GM23338 (cell line): ENCODE data around the gene ZNF438. TPM values are rescaled to one million over a fixed set of nuclear protein-coding genes. Genes with fewer than 3 reads are reported as not detected.

Experiments
- ATAC-seq: fragments of 200-7000 bp; cut with Tn5 transposase; 3 replicates; pipeline ENCODE4 v1.9.1; 2020
- DNase-seq: peaks from one replicate; pipeline ENCODE4 v3.0.0-alpha.2; 2015; ENCODE audit warnings: low spot score
- H2AFZ ChIP-seq: fragments of 200-600 bp; sonication (generic); 2 replicates; pipeline ENCODE4 v1.8.0; 2016; ENCODE audit warnings: antibody characterized with exemption, mild to moderate bottlenecking, moderate library complexity
- H3F3A ChIP-seq: fragments of 200-600 bp; sonication (generic); replicated peaks from 2 replicates; pipeline ENCODE4 v1.8.0; 2017; ENCODE audit warnings: antibody characterized with exemption, mixed run types, low read depth
- H3K27ac ChIP-seq: fragments of 200-600 bp; sonication (generic); 2 replicates; pipeline ENCODE4 v1.6.1; 2016; ENCODE audit warnings: low read depth
- H3K27me3 ChIP-seq: fragments of 200-600 bp; sonication (generic); 2 replicates; pipeline ENCODE4 v1.8.0; 2016; ENCODE audit warnings: mild to moderate bottlenecking, mixed run types, moderate library complexity; ENCODE audit not compliant: insufficient read depth
- H3K36me3 ChIP-seq: fragments of 200-600 bp; sonication (generic); 2 replicates; pipeline ENCODE4 v1.8.0; 2016; ENCODE audit warnings: mild to moderate bottlenecking; ENCODE audit not compliant: insufficient read depth
- H3K4me1 ChIP-seq: fragments of 200-600 bp; sonication (generic); 2 replicates; pipeline ENCODE4 v1.8.0; 2016; ENCODE audit warnings: mild to moderate bottlenecking, moderate library complexity; ENCODE audit not compliant: insufficient read depth
- H3K4me2 ChIP-seq: fragments of 200-600 bp; sonication (generic); 2 replicates; pipeline ENCODE4 v1.7.1; 2017; ENCODE audit warnings: mixed run types
- H3K4me3 ChIP-seq: fragments of 200-600 bp; sonication (generic); 2 replicates; pipeline ENCODE4 v1.6.1; 2016; ENCODE audit warnings: mixed run types
- H3K79me2 ChIP-seq: fragments of 200-600 bp; sonication (generic); replicated peaks from 2 replicates; pipeline ENCODE4 v1.8.0; 2017; ENCODE audit warnings: mild to moderate bottlenecking; ENCODE audit not compliant: insufficient read depth
- H3K9me2 ChIP-seq: fragments of 200-600 bp; sonication (generic); 2 replicates; pipeline ENCODE4 v1.8.0; 2017; ENCODE audit not compliant: insufficient read depth
- H4K20me1 ChIP-seq: fragments of 200-600 bp; sonication (generic); replicated peaks from 2 replicates; pipeline ENCODE4 v1.8.0; 2017; ENCODE audit warnings: mild to moderate bottlenecking; ENCODE audit not compliant: insufficient read depth
- H3K27ac Mint-ChIP-seq: 2 replicates; pipeline ENCODE4 v1.8.0; 2020; ENCODE audit warnings: inconsistent platforms, mild to moderate bottlenecking, moderate library complexity, mixed read lengths
- H3K27me3 Mint-ChIP-seq: 3 replicates; pipeline ENCODE4 v1.8.0; 2022; ENCODE audit warnings: low read depth, mild to moderate bottlenecking, moderate library complexity, mixed read lengths, inconsistent platforms; ENCODE audit not compliant: insufficient read depth, poor library complexity
- H3K36me3 Mint-ChIP-seq: 3 replicates; pipeline ENCODE4 v1.8.0; 2021; ENCODE audit warnings: low read depth, mild to moderate bottlenecking, inconsistent platforms, moderate library complexity, mixed read lengths
- H3K4me1 Mint-ChIP-seq: 3 replicates; pipeline ENCODE4 v1.8.0; 2020; ENCODE audit warnings: mild to moderate bottlenecking, inconsistent platforms, mixed read lengths
- H3K4me3 Mint-ChIP-seq: 3 replicates; pipeline ENCODE4 v1.8.0; 2021; ENCODE audit warnings: moderate library complexity, mild to moderate bottlenecking, inconsistent platforms, mixed read lengths
- H3K9me3 Mint-ChIP-seq: 3 replicates; pipeline ENCODE4 v1.8.0; 2020; ENCODE audit warnings: moderate library complexity, mild to moderate bottlenecking, inconsistent platforms, mixed read lengths
- CREB1 ChIP-seq: fragments of 250-450 bp; sonication (Bioruptor Pico); IDR thresholded peaks from 2 replicates; pipeline ENCODE4 v1.5.0; 2020; ENCODE audit warnings: low read depth, mild to moderate bottlenecking, moderate library complexity
- ETS1 ChIP-seq: IDR thresholded peaks from 2 replicates; pipeline ENCODE4 v1.6.1; 2016; ENCODE audit warnings: antibody characterized with exemption
- EZH2 ChIP-seq: fragments of 200-600 bp; sonication (generic); IDR thresholded peaks from one replicate; pipeline ENCODE4 v1.8.0; 2017; ENCODE audit warnings: antibody characterized with exemption, mild to moderate bottlenecking, low read depth; ENCODE audit not compliant: unreplicated experiment
- EZH2phosphoT487 ChIP-seq: fragments of 200-600 bp; sonication (generic); IDR thresholded peaks from one replicate; pipeline ENCODE4 v1.8.1; 2018; ENCODE audit warnings: antibody characterized with exemption; ENCODE audit not compliant: unreplicated experiment
- JUNB ChIP-seq: IDR thresholded peaks from one replicate; pipeline ENCODE4 v1.6.1; 2016; ENCODE audit warnings: antibody characterized with exemption; ENCODE audit not compliant: unreplicated experiment
- NANOG ChIP-seq: IDR thresholded peaks from 2 replicates; pipeline ENCODE4 v1.6.1; 2016; ENCODE audit warnings: antibody characterized with exemption, borderline replicate concordance
- POLR2AphosphoS5 ChIP-seq: IDR thresholded peaks from 2 replicates; pipeline ENCODE4 v1.6.1; 2016; ENCODE audit warnings: antibody characterized with exemption, low read depth
- REST ChIP-seq: IDR thresholded peaks from one replicate; pipeline ENCODE4 v1.6.1; 2018; ENCODE audit warnings: antibody characterized with exemption; ENCODE audit not compliant: unreplicated experiment
- STAT1 ChIP-seq: IDR thresholded peaks from one replicate; pipeline ENCODE4 v1.6.1; 2016; ENCODE audit warnings: antibody characterized with exemption; ENCODE audit not compliant: unreplicated experiment
- ZNF114 ChIP-seq: fragments of 250-450 bp; sonication (Bioruptor Pico); IDR thresholded peaks from 2 replicates; pipeline ENCODE4 v1.5.0; 2020; ENCODE audit warnings: mild to moderate bottlenecking, moderate library complexity
- ZNF331 ChIP-seq: fragments of 250-450 bp; sonication (Bioruptor Pico); IDR thresholded peaks from 2 replicates; pipeline ENCODE4 v1.5.0; 2020; ENCODE audit warnings: low read depth, mild to moderate bottlenecking, moderate library complexity
- ZNF462 ChIP-seq: fragments of 250-450 bp; sonication (Bioruptor Pico); IDR thresholded peaks from 2 replicates; pipeline ENCODE4 v1.5.0; 2020; ENCODE audit warnings: mild to moderate bottlenecking, moderate library complexity
- polyA plus RNA-seq: library from polyadenylated mRNA; unstranded; fragments of >200 nt; fragmentation: Nextera tagmentation; extraction: Ambion mirVana; gene quantifications from 2 replicates; pipeline ENCODE4 v1.2.1, GENCODE V29; 2016
- total RNA-seq: library from RNA; depleted of rRNA; stranded (reverse); fragments of >200 nt; shearing (Covaris generic); gene quantifications from 2 replicates; pipeline ENCODE4 v1.2.3, GENCODE V29; 2014

The ZNF438 gene
- total and polyA plus RNA-seq, 2 experiments from 2014 or later, result 0.91 to 0.94 TPM

GRCh38 chr10:30806850-30807249 is 224.8 kb downstream of the ZNF438 start:
- no peak overlapping the region for H3K27ac Mint-ChIP-seq
- DNase-seq (no peak), ATAC-seq (no peak)
- H3K27me3 Mint-ChIP-seq, result peaks cover 7% of the 10 kb centered on the region
- no peak overlapping the region for H3K27ac ChIP-seq
- H3K27me3 ChIP-seq, result no peaks in the 10 kb centered on the region
- 0 out of 2 replicates have a peak, but pooled peaks cover 7% of the 10 kb centered on the region for H3K4me1 ChIP-seq
- no peaks in the 10 kb centered on the region for H4K20me1 ChIP-seq
- H3K4me1 Mint-ChIP-seq, result peaks cover 8% of the 10 kb centered on the region
- H3K79me2 ChIP-seq, result no peaks in the 10 kb centered on the region
- H3K9me3 Mint-ChIP-seq, result peaks cover 31% of the 10 kb centered on the region
- H3K36me3 Mint-ChIP-seq, result peaks cover 7% of the 10 kb centered on the region; the same call in 2 of the 3 replicates
- no peak overlapping the region for H3K4me2 ChIP-seq
- H2AFZ ChIP-seq, result no peak overlapping the region
- no peak overlapping the region for H3K4me3 ChIP-seq
- H3K9me2 ChIP-seq, result no peaks in the 10 kb centered on the region
- no peak overlapping the region for H3K4me3 Mint-ChIP-seq
- TF ChIP-seq ETS1, result no peak
- no peak for TF ChIP-seq NANOG
- no peak for TF ChIP-seq CREB1 (CRISPR knock-in tag)
- no peak for TF ChIP-seq EZH2phosphoT487
- TF ChIP-seq ZNF331 (CRISPR knock-in tag), result no peak
- no peak for TF ChIP-seq EZH2
- no peak for TF ChIP-seq POLR2AphosphoS5
- TF ChIP-seq STAT1, result no peak
- TF ChIP-seq REST, result no peak
- no peak for TF ChIP-seq ZNF462
- no peak for TF ChIP-seq JUNB
- TF ChIP-seq ZNF114, result no peak
- no peaks in the 10 kb centered on the region for H3F3A ChIP-seq
- H3K36me3 ChIP-seq, result no peaks in the 10 kb centered on the region
